Measurements from ENCODE around the gene CPNE1.

The CPNE1 gene

GRCh38 chr20:35576816-35577215 is 87.9 kb downstream of the CPNE1 start:
- in situ Hi-C loops (cut with HindIII; ENCODE audit: low sequenced_read_pairs): no loop called here
- no peak for TF ChIP-seq CTCF (IDR thresholded peaks at IDR 0.05; ENCODE audit: low read depth, low read length, missing control alignments)
- H3K4me3 ChIP-seq (ENCODE audit: low read depth, low read length): no peak overlapping the region

More at GRCh38 chr20:35576816-35577215, 87.9 kb downstream of the CPNE1 start:
- DNase-seq (ENCODE audit: low read depth): no peak
